Left renal pelvis (tissue), 4 donors: ENCODE data around the gene SOWAHD. TPM values are rescaled to one million over a fixed set of nuclear protein-coding genes. Genes with fewer than 3 reads are reported as not detected.

Source experiments
- DNase-seq, 4 donors: peaks; one replicate each; pipeline ENCODE4 v3.0.0-alpha.2; 2013; ENCODE audit warnings: low read depth in 4 of 4, low spot score in 3 of 4
- polyA plus RNA-seq, 4 donors: library from polyadenylated mRNA; unstranded; fragments of 120-200 nt; gene quantifications; one replicate each; pipeline ENCODE4 v1.2.1, GENCODE V29; 2013; ENCODE audit not compliant: insufficient read length in 4 of 4

The SOWAHD gene
- polyA plus RNA-seq, 4 donors: 0.30 to 0.85 (median 0.45) TPM

GRCh38 chrX:119809185-119809666 is 50.8 kb downstream of the SOWAHD start:
- DNase-seq: no peak

Other genes starting within 250 kb of the SOWAHD start
- gene STEEP1, start 193.2 kb upstream of the SOWAHD start, polyA plus RNA-seq: 10 to 100 TPM; 25.2 to 37.1 (median 34.0) TPM
- 100 to 1,000 TPM in 2 of 4 donors, 10 to 100 TPM in 2; 87.1 to 103 (median 98.5) TPM for gene UBE2A, start 184.0 kb upstream of the SOWAHD start, polyA plus RNA-seq
- 10 to 100 TPM; 14.5 to 18.0 (median 16.2) TPM for gene NKRF, start 152.2 kb upstream of the SOWAHD start, polyA plus RNA-seq
- 10 to 100 TPM; 55.5 to 72.1 (median 66.3) TPM for gene SEPTIN6, start 65.4 kb upstream of the SOWAHD start, polyA plus RNA-seq
- gene RPL39, start 33.0 kb downstream of the SOWAHD start, polyA plus RNA-seq: 1,000 to 10,000 TPM; 2,057 to 2,532 (median 2,247) TPM
- 10 to 100 TPM; 17.5 to 38.5 (median 31.2) TPM for gene UPF3B, start 94.4 kb downstream of the SOWAHD start, polyA plus RNA-seq
- 10 to 100 TPM in 3 of 4 donors, 1 to 10 TPM in 1; 8.8 to 11.5 (median 10.7) TPM for gene RNF113A, start 113.1 kb downstream of the SOWAHD start, polyA plus RNA-seq
- gene NDUFA1, start 113.2 kb downstream of the SOWAHD start, polyA plus RNA-seq: 100 to 1,000 TPM in 3 of 4 donors, 10 to 100 TPM in 1; 89.3 to 148 (median 135) TPM
- gene AKAP14, start 137.3 kb downstream of the SOWAHD start, polyA plus RNA-seq: under 1 TPM in 2 of 4 donors, not detected in 2; 0.42 to 0.76 TPM
- 10 to 100 TPM; 10.6 to 16.4 (median 14.7) TPM for gene NKAP, start 185.2 kb downstream of the SOWAHD start, polyA plus RNA-seq